HepG2 (cell line): ENCODE data around the gene SMIM30. TPM values are rescaled to one million over a fixed set of nuclear protein-coding genes. Genes with fewer than 3 reads are reported as not detected.

Source experiments
- IKZF1 ChIP-seq: fragments of 450-650 bp; IDR thresholded peaks from 2 replicates; pipeline ENCODE4 v1.7.1; 2016
- KDM4B ChIP-seq: sonication (generic); formaldehyde crosslinking; IDR thresholded peaks from 2 replicates; pipeline ENCODE4 v1.4.0; 2020; ENCODE audit warnings: missing genetic modification reagents
- MTA1 ChIP-seq: sonication (generic); formaldehyde crosslinking; IDR thresholded peaks from 2 replicates; pipeline ENCODE4 v1.4.0; 2020; ENCODE audit warnings: missing genetic modification reagents, mild to moderate bottlenecking, borderline replicate concordance
- PPARG ChIP-seq: conservative IDR thresholded peaks from 2 replicates; pipeline ENCODE4 v1.6.1; 2016; ENCODE audit warnings: missing biosample characterization, missing genetic modification reagents
- REL ChIP-seq: sonication (generic); formaldehyde crosslinking; conservative IDR thresholded peaks from 2 replicates; pipeline ENCODE4 v1.8.0; 2022; ENCODE audit warnings: mild to moderate bottlenecking, missing genetic modification reagents, moderate library complexity
- TAF1 ChIP-seq: sonication (generic); formaldehyde crosslinking; IDR thresholded peaks from 2 replicates; pipeline ENCODE4 v1.4.0; 2020; ENCODE audit warnings: missing genetic modification reagents
- ZMYM3 ChIP-seq: sonication (generic); formaldehyde crosslinking; IDR thresholded peaks from 2 replicates; pipeline ENCODE4 v1.5.1; 2020; ENCODE audit warnings: mild to moderate bottlenecking, missing genetic modification reagents
- ZNF329 ChIP-seq: sonication (generic); formaldehyde crosslinking; IDR thresholded peaks from 2 replicates; pipeline ENCODE4 v1.9.0; 2021; ENCODE audit warnings: low read depth, mild to moderate bottlenecking, missing genetic modification reagents
- ZNF34 ChIP-seq: sonication (generic); formaldehyde crosslinking; IDR thresholded peaks from 2 replicates; pipeline ENCODE4 v1.4.0; 2020; ENCODE audit warnings: mild to moderate bottlenecking, missing genetic modification reagents, borderline replicate concordance
- ZNF569 ChIP-seq: sonication (generic); formaldehyde crosslinking; IDR thresholded peaks from 2 replicates; pipeline ENCODE4 v1.5.0; 2020; ENCODE audit warnings: mild to moderate bottlenecking, missing genetic modification reagents, moderate library complexity, borderline replicate concordance
- ZNF644 ChIP-seq: IDR thresholded peaks from 2 replicates; pipeline ENCODE4 v1.6.1; 2016; ENCODE audit warnings: low read depth
- ZNF816 ChIP-seq: sonication (generic); formaldehyde crosslinking; IDR thresholded peaks from 2 replicates; pipeline ENCODE4 v1.8.0; 2022; ENCODE audit warnings: missing genetic modification reagents, mild to moderate bottlenecking, borderline replicate concordance
- polyA plus RNA-seq, 8 experiments: library from polyadenylated mRNA; depleted of rRNA in 3 of 8; stranded (reverse) in 7 of 8; unstranded in 1 of 8; fragments of >200 nt; fragmentation: Illumina TruSeq in 4 of 8; extraction: Trizol in 4 of 8; gene quantifications; 2 replicates each; pipeline versions ENCODE4 v1.2.1 to v1.2.3, GENCODE V29; 2011 to 2016; ENCODE audit warnings: low read depth in 4 of 8, missing spikeins in 1 of 8, mixed read lengths in 1 of 8; ENCODE audit not compliant: insufficient read depth in 1 of 8
- total RNA-seq, 5 experiments: library from RNA; depleted of rRNA; stranded (reverse); fragments of >200 nt; fragmentation: Illumina TruSeq; extraction: Trizol; gene quantifications; 2 replicates each; pipeline ENCODE4 v1.2.3, GENCODE V29; 2016; ENCODE audit warnings: low read depth in 1 of 5
- TF ChIP-seq, protein P1 (sequence below): sonication (generic); formaldehyde crosslinking; IDR thresholded peaks from 2 replicates; pipeline ENCODE4 v1.5.1; 2020; ENCODE audit warnings: mild to moderate bottlenecking, missing genetic modification reagents
- TF ChIP-seq, protein P2 (sequence below): sonication (generic); formaldehyde crosslinking; IDR thresholded peaks from 2 replicates; pipeline ENCODE4 v1.5.0; 2020; ENCODE audit warnings: mild to moderate bottlenecking, missing genetic modification reagents, borderline replicate concordance
- TF ChIP-seq, protein P3 (sequence below): sonication (generic); formaldehyde crosslinking; IDR thresholded peaks from 2 replicates; pipeline ENCODE4 v1.4.0; 2020; ENCODE audit warnings: mild to moderate bottlenecking, missing genetic modification reagents

Gene SMIM30
- total and polyA plus RNA-seq, 2 of the 13 experiments (the other 11 are each of a cell fraction or from before 2014, with no cell fraction given), result 23.5 to 25.2 TPM

DNA sequence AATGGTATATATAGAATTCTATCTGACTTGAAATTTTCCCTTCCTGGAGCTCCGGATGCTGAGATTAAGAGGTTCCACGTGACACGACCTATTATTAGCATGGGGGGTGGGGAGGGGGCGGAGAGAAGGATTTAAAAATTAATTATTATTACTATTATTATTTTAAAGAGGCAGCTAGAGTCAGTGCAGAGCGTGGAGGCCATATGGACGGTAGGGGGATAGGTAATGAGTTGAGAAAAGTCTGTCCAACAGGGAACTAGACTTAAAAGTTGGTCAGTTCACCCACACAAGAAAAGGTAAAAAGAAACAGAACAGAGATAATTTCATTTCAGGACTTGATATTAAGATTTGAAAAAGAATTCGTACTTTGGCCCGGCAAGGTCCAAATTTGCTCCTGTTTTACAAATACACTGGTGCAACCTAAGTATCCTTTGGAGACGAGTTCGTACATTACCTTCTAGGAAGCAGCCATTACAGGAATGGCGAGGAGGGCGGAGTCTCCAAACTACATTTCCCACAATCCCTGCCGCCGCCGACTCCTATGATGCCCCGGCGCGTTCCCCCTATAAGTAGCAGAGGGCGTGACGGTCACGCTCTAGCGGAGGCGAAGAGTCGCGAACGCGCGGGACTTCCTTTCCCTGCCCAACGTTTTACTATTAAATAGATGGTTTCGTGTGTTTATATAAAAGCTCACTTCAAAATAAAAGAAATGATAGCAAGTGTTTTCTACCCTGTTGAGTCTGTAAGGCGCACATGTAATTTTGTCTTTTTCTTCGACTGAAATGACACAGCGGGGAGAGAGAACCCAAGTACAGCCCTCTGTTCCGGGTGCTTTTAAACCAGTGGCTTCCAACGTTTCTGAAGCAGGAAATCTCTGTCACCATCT, at the start of gene SMIM30 (continued):
- TF ChIP-seq, protein P1, sequence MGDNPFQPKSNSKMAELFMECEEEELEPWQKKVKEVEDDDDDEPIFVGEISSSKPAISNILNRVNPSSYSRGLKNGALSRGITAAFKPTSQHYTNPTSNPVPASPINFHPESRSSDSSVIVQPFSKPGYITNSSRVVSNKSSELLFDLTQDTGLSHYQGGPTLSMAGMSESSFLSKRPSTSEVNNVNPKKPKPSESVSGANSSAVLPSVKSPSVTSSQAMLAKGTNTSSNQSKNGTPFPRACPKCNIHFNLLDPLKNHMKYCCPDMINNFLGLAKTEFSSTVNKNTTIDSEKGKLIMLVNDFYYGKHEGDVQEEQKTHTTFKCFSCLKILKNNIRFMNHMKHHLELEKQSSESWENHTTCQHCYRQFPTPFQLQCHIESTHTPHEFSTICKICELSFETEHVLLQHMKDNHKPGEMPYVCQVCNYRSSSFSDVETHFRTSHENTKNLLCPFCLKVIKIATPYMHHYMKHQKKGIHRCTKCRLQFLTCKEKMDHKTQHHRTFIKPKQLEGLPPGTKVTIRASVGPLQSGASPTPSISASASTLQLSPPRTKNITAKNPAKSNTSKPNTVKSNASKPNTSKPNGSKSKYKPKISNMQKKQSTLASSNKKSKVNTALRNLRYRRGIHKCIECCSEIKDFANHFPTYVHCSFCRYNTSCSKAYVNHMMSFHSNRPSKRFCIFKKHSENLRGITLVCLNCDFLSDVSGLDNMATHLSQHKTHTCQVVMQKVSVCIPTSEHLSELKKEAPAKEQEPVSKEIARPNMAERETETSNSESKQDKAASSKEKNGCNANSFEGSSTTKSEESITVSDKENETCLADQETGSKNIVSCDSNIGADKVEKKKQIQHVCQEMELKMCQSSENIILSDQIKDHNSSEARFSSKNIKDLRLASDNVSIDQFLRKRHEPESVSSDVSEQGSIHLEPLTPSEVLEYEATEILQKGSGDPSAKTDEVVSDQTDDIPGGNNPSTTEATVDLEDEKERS (CRISPR knock-in tag), result no peak
- TF ChIP-seq REL (CRISPR knock-in tag) (no peak), TAF1 (CRISPR knock-in tag) (peak; percentile 85; the same call in 1 of the 2 replicates), PPARG (CRISPR knock-in tag) (no peak; the same call in 1 of the 2 replicates), MTA1 (CRISPR knock-in tag) (0 out of 2 replicates have a peak, but pooled peaks have one; percentile 21), KDM4B (CRISPR knock-in tag) (no peak), ZNF34 (no peak), IKZF1 (no peak), ZNF569 (CRISPR knock-in tag) (no peak), ZNF329 (CRISPR knock-in tag) (no peak), ZMYM3 (no peak), ZNF644 (no peak), ZNF816 (CRISPR knock-in tag) (no peak)
- TF ChIP-seq, protein P2, sequence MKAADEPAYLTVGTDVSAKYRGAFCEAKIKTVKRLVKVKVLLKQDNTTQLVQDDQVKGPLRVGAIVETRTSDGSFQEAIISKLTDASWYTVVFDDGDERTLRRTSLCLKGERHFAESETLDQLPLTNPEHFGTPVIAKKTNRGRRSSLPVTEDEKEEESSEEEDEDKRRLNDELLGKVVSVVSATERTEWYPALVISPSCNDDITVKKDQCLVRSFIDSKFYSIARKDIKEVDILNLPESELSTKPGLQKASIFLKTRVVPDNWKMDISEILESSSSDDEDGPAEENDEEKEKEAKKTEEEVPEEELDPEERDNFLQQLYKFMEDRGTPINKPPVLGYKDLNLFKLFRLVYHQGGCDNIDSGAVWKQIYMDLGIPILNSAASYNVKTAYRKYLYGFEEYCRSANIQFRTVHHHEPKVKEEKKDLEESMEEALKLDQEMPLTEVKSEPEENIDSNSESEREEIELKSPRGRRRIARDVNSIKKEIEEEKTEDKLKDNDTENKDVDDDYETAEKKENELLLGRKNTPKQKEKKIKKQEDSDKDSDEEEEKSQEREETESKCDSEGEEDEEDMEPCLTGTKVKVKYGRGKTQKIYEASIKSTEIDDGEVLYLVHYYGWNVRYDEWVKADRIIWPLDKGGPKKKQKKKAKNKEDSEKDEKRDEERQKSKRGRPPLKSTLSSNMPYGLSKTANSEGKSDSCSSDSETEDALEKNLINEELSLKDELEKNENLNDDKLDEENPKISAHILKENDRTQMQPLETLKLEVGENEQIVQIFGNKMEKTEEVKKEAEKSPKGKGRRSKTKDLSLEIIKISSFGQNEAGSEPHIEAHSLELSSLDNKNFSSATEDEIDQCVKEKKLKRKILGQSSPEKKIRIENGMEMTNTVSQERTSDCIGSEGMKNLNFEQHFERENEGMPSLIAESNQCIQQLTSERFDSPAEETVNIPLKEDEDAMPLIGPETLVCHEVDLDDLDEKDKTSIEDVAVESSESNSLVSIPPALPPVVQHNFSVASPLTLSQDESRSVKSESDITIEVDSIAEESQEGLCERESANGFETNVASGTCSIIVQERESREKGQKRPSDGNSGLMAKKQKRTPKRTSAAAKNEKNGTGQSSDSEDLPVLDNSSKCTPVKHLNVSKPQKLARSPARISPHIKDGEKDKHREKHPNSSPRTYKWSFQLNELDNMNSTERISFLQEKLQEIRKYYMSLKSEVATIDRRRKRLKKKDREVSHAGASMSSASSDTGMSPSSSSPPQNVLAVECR (CRISPR knock-in tag), result peak; percentile 49; the same call in 1 of the 2 replicates
- TF ChIP-seq, protein P3, sequence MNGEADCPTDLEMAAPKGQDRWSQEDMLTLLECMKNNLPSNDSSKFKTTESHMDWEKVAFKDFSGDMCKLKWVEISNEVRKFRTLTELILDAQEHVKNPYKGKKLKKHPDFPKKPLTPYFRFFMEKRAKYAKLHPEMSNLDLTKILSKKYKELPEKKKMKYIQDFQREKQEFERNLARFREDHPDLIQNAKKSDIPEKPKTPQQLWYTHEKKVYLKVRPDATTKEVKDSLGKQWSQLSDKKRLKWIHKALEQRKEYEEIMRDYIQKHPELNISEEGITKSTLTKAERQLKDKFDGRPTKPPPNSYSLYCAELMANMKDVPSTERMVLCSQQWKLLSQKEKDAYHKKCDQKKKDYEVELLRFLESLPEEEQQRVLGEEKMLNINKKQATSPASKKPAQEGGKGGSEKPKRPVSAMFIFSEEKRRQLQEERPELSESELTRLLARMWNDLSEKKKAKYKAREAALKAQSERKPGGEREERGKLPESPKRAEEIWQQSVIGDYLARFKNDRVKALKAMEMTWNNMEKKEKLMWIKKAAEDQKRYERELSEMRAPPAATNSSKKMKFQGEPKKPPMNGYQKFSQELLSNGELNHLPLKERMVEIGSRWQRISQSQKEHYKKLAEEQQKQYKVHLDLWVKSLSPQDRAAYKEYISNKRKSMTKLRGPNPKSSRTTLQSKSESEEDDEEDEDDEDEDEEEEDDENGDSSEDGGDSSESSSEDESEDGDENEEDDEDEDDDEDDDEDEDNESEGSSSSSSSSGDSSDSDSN (CRISPR knock-in tag), result 0 out of 2 replicates have a peak, but pooled peaks have one; percentile 23
